Erythroblast (primary cell): ENCODE results near the gene PSME1.

Experiments used
- DNase-seq, 2 experiments: peaks; one replicate each; lab custom pipeline; 2025; lab: John Stamatoyannopoulos, UW
- GATA1 ChIP-seq: IDR thresholded peaks from 2 replicates; pipeline ENCODE4 v1.6.1; 2011; ENCODE audit warnings: low read depth, mild to moderate bottlenecking, control low read depth, low read length, moderate library complexity
- POLR2A ChIP-seq: IDR thresholded peaks from 2 replicates; pipeline ENCODE4 v1.6.1; 2011; ENCODE audit warnings: mild to moderate bottlenecking, low read length

The PSME1 gene

GRCh38 chr14:24139272-24139934, 3.4 kb downstream of the PSME1 start:
- no peak for TF ChIP-seq POLR2A
- no peak for TF ChIP-seq GATA1
- no peak for DNase-seq

DNA sequence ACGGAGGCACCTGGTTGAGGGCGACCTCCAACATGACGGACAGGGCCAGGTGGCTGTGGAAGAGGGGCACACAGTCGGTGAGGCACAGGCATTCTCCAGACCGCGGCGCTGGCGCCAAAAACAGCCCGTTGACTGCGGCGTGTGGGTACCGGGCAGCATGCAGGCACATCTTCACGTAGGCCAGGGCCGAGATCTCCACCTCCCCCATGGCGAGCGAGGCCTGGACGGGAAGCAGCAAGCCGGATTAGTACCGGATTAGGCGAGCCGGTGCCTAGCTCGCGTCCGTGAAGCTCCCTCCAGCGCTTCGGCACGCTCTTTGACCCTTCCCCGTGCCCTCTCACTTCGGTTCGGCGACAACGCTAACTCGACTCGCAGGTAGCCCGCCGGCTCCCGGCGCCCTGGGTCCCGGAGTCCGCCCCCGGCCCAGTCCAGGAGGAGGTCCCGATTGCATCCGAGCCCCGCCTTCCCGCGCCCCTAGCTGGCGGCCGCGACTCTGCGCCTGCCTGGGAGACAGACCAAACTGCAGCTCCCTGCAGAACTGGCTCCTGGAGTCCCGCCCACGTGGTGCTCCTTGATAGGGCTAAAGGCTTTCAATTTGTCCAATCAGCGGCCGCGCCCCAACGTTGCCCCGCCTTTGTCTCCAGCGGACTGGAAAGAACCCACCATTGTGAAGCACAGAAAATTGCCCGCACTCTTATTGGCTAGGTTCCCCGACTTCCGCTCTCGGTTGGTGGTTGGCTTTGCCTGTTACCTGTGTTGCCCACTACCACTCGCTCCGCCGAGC, 5.3 kb downstream of the PSME1 start, which contains the start of gene EMC9:
TSS of gene EMC9 (minus strand) at position 495 of the 784 bp plus-strand sequence. CDS start at position 208, 287 bp downstream.
- TF ChIP-seq GATA1 (no peak), POLR2A (peak; percentile 89)
- DNase-seq = peak; percentile 99

DNA sequence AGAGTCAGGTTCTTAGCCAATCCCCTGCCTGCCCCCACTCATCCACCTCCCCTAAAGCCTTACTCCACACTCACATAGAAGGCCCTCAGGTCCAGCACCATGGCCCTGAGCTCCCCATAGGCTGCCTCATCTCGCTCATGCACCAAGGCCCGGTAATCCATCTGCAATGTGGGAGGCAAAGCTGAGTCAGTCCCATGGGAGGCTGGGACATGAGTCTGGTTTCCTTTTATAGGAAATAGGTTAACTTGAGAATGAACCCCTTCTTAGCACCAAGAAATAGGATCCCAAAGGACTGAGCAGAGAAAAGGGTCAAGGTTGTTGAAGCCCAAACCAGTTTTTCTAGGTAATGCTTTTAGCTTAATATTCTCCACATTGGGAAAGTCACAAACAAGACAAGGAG, 7.5 kb downstream of the PSME1 start:
- no peak for DNase-seq
- no peak for TF ChIP-seq POLR2A
- no peak for TF ChIP-seq GATA1

DNA sequence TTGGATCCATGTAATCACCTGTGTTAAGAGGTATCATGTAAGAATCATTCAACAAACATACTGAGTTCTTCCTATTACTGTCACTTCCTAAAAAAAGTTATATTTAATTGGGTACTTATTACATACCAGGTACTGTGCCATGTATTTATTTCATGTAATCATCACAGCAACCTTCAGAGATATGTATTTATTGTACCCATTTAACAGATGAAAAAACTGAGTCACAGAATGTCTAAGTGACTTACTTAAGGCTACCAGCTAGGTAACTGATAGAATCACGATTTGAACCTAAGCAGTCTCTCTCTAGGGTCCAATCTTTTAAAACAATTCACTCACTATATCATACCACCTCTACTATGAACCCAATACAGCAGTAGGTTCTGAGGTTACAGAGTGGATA, 8.5 kb downstream of the PSME1 start:
- no peak for TF ChIP-seq GATA1
- no peak for TF ChIP-seq POLR2A
- DNase-seq = no peak

- DNase-seq = no peak
Measured at GRCh38 chr14:24145219-24145618, 9.2 kb downstream of the PSME1 start.

GRCh38 chr14:24145690-24146452, 9.9 kb downstream of the PSME1 start:
- TF ChIP-seq POLR2A = no peak
- TF ChIP-seq GATA1 = no peak
- DNase-seq = no peak

More at GRCh38 chr14:24145219-24145618, 9.2 kb downstream of the PSME1 start:
- no peak for TF ChIP-seq POLR2A
- no peak for TF ChIP-seq GATA1

DNA sequence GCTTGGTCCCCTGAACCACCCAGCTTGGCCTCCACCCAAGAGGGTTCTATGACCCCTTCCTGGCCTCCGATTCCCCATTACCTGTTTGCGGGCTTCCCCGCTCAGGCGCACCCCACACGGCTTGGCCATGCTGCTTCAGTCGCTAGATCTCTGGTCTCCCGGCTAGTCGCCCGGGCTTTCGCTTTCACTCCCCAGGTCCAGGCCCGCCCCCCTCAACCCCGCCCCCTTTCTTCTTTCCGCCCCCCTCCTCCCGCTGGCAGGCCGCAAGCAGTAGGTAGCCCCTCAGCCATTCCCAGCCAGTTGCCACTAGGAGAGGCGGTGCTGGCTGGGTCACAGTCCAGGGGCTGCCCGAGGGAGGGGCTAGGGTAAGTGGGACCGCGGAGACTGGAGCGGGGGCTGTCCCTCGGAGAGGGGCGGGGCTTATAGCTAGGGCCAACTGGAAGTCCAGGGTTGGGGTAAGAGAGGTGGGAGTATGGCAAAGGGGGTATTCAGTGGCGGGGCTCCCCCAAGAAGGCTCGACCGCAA, 10.5 kb downstream of the PSME1 start, which contains the start of gene PSME2:
TSS of gene PSME2 (minus strand) at position 158 of the 525 bp plus-strand sequence. CDS start at position 129, 29 bp downstream.
- peak; percentile 89 to 90 for DNase-seq
- TF ChIP-seq POLR2A (no peak), GATA1 (no peak)

DNA sequence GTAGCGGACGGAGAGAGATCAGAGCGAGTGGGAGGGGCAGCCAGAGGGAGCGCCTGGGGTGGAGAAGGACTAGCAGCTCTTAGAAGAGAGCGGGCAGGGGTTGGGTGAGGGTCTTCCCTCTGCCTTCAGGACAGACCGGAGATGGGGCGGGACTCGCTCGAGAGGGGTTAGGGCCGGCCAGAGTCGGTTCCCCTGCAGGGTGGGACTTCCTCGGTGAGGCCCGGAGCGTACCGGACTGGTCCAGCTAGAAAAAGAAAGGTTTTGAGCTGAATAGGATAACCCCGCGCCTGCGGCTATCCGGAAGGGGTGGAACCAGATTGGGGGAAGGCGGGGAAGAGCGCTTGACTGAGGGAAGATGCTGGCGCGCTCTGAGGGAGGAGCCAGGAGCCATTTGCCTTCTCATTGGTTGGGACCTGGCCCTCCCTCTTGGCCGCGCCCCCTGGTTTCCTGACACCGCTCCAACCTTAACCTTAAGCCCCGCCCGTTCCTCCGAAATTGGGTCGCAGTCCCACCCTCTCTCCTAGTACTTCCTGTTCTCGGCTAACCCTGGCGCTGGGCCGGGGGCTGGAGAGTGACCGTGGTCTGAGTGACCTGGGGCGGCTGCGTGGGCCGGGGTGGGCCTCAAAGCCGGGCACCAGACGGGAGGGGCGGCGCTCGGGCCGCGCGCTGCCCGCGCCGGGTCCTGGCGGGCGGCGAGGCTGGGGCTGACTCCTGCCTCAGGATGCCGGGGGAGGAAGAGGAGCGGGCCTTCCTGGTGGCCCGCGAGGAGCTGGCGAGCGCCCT, 11.2 kb downstream of the PSME1 start, which contains the start of gene RNF31:
TSS of gene RNF31 (plus strand) at position 521 of the 783 bp plus-strand sequence. CDS start at position 722, 201 bp downstream.
- DNase-seq = peak; percentile 98
- TF ChIP-seq GATA1 = no peak
- TF ChIP-seq POLR2A = peak; percentile 54

DNA sequence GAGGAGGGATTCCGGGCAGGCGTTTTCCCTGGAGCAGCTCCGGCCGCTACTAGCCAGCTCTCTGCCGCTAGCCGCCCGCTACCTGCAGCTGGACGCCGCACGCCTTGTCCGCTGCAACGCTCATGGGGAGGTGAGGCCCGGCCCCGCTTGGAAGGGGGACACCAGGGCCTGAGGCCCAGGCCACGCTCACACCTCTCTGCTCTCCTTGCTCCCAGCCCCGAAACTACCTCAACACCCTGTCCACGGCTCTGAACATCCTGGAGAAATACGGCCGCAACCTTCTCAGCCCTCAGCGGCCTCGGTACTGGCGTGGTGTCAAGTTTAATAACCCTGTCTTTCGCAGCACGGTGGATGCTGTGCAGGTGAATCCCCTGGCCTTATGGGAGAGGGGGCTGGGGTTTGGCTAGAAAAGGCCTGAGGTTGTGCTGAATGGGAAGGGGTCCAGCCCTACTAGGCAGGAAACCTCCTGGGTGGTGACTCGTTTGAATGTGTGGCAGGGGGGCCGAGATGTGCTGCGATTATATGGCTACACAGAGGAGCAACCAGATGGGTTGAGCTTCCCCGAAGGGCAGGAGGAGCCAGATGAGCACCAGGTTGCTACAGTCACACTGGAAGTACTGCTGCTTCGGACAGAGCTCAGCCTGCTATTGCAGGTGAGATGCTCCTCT, 11.9 kb downstream of the PSME1 start:
- no peak for TF ChIP-seq POLR2A
- TF ChIP-seq GATA1 = no peak
- DNase-seq = peak in 1 of 2 experiments; percentile 64

DNA sequence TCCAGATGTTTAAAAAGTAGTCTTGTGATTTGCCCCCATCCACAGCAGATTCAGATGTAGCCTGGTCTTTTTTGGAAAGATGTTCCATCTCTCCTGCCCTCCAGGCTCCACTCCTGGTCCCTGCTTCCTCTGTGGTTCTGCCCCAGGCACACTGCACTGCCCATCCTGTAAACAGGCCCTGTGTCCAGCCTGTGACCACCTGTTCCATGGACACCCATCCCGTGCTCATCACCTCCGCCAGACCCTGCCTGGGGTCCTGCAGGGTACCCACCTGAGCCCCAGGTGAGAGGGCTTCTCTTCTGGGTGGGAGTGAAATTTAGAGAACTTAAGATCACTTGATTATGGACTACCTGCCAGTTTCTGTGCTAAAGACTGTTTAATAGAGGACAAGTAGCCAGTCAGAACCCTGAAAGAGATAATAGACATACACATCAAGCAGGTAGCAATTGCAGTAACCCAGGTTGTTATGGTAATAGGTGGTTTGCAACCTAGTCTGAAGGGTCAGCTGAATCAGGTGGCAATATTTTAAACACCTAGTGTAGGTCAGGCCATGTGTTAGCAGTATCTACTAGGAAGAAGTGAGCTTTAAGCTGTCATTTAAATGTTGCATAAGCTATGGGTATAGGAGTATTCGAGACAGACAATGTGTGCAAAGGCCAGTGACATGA, 13.4 kb downstream of the PSME1 start:
- TF ChIP-seq GATA1 = no peak
- TF ChIP-seq POLR2A = no peak
- DNase-seq = no peak

DNA sequence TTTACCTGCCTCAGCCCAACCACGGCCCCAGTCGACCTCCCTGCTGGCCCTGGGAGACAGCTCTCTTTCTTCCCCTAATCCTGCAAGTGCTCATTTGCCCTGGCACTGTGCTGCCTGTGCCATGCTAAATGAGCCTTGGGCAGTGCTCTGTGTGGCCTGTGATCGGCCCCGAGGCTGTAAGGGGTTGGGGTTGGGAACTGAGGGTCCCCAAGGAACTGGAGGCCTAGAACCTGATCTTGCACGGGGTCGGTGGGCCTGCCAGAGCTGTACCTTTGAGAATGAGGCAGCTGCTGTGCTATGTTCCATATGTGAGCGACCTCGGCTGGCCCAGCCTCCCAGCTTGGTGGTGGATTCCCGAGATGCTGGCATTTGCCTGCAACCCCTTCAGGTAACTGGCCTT, 14.1 kb downstream of the PSME1 start:
- TF ChIP-seq GATA1 = no peak
- TF ChIP-seq POLR2A = no peak
- DNase-seq = no peak
